ENCODE measurements around the gene ADD1. TPM values are rescaled to one million over a fixed set of nuclear protein-coding genes. Genes with fewer than 3 reads are reported as not detected.

The ADD1 gene
- total and polyA plus RNA-seq, 2 of the 13 experiments (the other 11 are each of a cell fraction or from before 2014, with no cell fraction given), result 73.9 to 122 TPM

DNA sequence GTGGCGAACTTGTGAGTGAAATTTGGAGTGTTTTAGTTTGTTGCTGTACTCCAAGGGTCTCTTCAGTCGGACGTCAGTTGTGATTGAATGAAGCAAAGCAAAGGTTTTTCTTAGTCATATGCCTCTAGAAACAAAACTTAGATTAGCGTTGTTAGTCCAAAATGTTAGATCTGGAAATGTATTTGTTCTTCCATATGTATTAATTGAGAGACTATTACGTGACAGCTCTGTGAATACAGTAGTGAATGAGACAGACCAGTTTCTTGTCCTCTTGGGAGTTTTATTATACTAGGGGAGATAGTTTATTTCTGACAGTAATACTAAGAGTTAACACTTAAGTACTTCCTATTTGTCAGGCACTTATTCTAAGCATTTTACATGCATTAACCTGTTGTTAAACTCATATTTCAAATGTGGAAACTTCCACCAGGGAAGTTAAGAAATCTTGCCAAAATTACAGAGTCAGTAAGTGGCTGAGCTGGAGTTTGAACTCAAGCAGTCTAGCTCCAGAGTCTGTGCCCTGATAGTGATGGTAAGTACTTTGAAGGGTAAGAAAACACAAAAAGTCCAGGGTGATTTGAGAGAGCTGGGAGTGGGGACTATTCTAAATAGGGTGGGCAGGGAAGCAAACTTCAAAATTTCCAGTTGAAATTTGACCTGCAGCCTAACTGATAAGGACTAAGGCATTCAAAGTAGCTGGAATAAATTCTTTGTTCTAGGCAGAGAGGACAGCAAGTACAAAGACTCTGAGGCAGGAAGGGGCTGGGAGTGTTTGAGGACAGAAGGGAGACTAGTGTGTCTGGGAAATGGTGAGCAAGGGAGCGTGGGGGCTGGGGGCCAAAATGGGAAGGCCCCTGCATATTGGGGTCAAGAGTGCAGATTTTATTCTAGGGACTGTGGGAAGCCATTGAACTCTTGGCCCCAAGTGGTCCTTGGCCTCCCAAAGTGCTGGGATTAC is 17.0 kb downstream of the ADD1 start (continued):
- peak; percentile 75; the same call in 1 of the 2 replicates for TF ChIP-seq SP5 (CRISPR knock-in tag; IDR thresholded peaks at IDR 0.05; ENCODE audit: borderline replicate concordance, low read depth)
- no peak for TF ChIP-seq HNF1B (CRISPR knock-in tag; IDR thresholded peaks at IDR 0.05)
- TF ChIP-seq GLI4 (CRISPR knock-in tag; IDR thresholded peaks at IDR 0.05; ENCODE audit: borderline replicate concordance), result no peak
- TF ChIP-seq, protein P1, sequence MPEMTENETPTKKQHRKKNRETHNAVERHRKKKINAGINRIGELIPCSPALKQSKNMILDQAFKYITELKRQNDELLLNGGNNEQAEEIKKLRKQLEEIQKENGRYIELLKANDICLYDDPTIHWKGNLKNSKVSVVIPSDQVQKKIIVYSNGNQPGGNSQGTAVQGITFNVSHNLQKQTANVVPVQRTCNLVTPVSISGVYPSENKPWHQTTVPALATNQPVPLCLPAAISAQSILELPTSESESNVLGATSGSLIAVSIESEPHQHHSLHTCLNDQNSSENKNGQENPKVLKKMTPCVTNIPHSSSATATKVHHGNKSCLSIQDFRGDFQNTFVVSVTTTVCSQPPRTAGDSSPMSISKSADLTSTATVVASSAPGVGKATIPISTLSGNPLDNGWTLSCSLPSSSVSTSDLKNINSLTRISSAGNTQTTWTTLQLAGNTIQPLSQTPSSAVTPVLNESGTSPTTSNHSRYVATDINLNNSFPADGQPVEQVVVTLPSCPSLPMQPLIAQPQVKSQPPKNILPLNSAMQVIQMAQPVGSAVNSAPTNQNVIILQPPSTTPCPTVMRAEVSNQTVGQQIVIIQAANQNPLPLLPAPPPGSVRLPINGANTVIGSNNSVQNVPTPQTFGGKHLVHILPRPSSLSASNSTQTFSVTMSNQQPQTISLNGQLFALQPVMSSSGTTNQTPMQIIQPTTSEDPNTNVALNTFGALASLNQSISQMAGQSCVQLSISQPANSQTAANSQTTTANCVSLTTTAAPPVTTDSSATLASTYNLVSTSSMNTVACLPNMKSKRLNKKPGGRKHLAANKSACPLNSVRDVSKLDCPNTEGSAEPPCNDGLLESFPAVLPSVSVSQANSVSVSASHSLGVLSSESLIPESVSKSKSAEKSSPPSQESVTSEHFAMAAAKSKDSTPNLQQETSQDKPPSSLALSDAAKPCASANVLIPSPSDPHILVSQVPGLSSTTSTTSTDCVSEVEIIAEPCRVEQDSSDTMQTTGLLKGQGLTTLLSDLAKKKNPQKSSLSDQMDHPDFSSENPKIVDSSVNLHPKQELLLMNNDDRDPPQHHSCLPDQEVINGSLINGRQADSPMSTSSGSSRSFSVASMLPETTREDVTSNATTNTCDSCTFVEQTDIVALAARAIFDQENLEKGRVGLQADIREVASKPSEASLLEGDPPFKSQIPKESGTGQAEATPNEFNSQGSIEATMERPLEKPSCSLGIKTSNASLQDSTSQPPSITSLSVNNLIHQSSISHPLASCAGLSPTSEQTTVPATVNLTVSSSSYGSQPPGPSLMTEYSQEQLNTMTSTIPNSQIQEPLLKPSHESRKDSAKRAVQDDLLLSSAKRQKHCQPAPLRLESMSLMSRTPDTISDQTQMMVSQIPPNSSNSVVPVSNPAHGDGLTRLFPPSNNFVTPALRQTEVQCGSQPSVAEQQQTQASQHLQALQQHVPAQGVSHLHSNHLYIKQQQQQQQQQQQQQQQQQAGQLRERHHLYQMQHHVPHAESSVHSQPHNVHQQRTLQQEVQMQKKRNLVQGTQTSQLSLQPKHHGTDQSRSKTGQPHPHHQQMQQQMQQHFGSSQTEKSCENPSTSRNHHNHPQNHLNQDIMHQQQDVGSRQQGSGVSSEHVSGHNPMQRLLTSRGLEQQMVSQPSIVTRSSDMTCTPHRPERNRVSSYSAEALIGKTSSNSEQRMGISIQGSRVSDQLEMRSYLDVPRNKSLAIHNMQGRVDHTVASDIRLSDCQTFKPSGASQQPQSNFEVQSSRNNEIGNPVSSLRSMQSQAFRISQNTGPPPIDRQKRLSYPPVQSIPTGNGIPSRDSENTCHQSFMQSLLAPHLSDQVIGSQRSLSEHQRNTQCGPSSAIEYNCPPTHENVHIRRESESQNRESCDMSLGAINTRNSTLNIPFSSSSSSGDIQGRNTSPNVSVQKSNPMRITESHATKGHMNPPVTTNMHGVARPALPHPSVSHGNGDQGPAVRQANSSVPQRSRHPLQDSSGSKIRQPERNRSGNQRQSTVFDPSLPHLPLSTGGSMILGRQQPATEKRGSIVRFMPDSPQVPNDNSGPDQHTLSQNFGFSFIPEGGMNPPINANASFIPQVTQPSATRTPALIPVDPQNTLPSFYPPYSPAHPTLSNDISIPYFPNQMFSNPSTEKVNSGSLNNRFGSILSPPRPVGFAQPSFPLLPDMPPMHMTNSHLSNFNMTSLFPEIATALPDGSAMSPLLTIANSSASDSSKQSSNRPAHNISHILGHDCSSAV (CRISPR knock-in tag; IDR thresholded peaks at IDR 0.05; ENCODE audit: borderline replicate concordance), result no peak
- no peak for TF ChIP-seq ZNF570 (CRISPR knock-in tag; IDR thresholded peaks at IDR 0.05; ENCODE audit: borderline replicate concordance)
- TF ChIP-seq ATF2 (CRISPR knock-in tag; IDR thresholded peaks at IDR 0.05), result no peak
- 0 out of 2 replicates have a peak, but pooled peaks have one; percentile 34 for TF ChIP-seq ZSCAN25 (CRISPR knock-in tag; IDR thresholded peaks at IDR 0.05)
- TF ChIP-seq SMARCC2 (IDR thresholded peaks at IDR 0.05), result no peak
- no peak for TF ChIP-seq ATF7 (IDR thresholded peaks at IDR 0.05)
- TF ChIP-seq ATF7 (CRISPR knock-in tag; IDR thresholded peaks at IDR 0.05), result no peak
- TF ChIP-seq BHLHE40 (IDR thresholded peaks at IDR 0.05; ENCODE audit: low read length), result no peak
- TF ChIP-seq ZNF253 (CRISPR knock-in tag; IDR thresholded peaks at IDR 0.05; ENCODE audit: borderline replicate concordance), result no peak
- TF ChIP-seq ZNF749 (CRISPR knock-in tag; IDR thresholded peaks at IDR 0.05; ENCODE audit: borderline replicate concordance), result no peak
- no peak for TF ChIP-seq MTA3 (CRISPR knock-in tag; IDR thresholded peaks at IDR 0.05)
- TF ChIP-seq ZNF564 (CRISPR knock-in tag; IDR thresholded peaks at IDR 0.05), result no peak
- no peak for TF ChIP-seq ZNF737 (CRISPR knock-in tag; IDR thresholded peaks at IDR 0.05; ENCODE audit: borderline replicate concordance)
- TF ChIP-seq ZNF577 (CRISPR knock-in tag; IDR thresholded peaks at IDR 0.05; ENCODE audit: borderline replicate concordance, low read depth), result no peak
- TF ChIP-seq NCOA5 (CRISPR knock-in tag; IDR thresholded peaks at IDR 0.05), result no peak
- TF ChIP-seq ERF (CRISPR knock-in tag; IDR thresholded peaks at IDR 0.05), result peak; percentile 53; the same call in 1 of the 2 replicates
